Measurements from ENCODE around the gene GGACT.

Gene GGACT

GRCh38 chr13:100518394-100519062 lies 70.1 kb downstream of the GGACT start:
- Histone ChIP-seq H2AFZ (ENCODE audit: low read length) (no peak overlapping the region), H3K36me3 (ENCODE audit: insufficient read depth, low read length) (no peaks in the 10 kb centered on the region), H3K4me1 (ENCODE audit: insufficient read depth, low read length, severe bottlenecking) (no peaks in the 10 kb centered on the region), H3K4me3 (ENCODE audit: low read depth, low read length, poor library complexity, severe bottlenecking) (no peak overlapping the region), H3K4me2 (ENCODE audit: low read length) (no peak overlapping the region), H3F3A (ENCODE audit: insufficient read depth, low read length) (no peaks in the 10 kb centered on the region), H3K9ac (ENCODE audit: low read length) (no peak overlapping the region), H3K79me2 (ENCODE audit: insufficient read depth, low read length) (no peaks in the 10 kb centered on the region), H3K9me2 (ENCODE audit: low read depth, low read length) (no peaks in the 10 kb centered on the region), H3K27ac (ENCODE audit: low read depth, low read length, poor library complexity, severe bottlenecking) (no peak overlapping the region), H4K20me1 (ENCODE audit: insufficient read depth, low read length) (no peaks in the 10 kb centered on the region), H3K9me3 (ENCODE audit: low read length) (no peaks in the 10 kb centered on the region), H3K27me3 (ENCODE audit: insufficient read depth, low read length) (no peaks in the 10 kb centered on the region)
- TF ChIP-seq EZH2 (IDR thresholded peaks at IDR 0.05; ENCODE audit: borderline replicate concordance, low read length) (no peak), CTCF (IDR thresholded peaks at IDR 0.05; ENCODE audit: low read length) (no peak)

- H4K20me1 ChIP-seq (ENCODE audit: insufficient read depth, low read length), result no peaks in the 10 kb centered on the region
- H3K4me3 ChIP-seq (ENCODE audit: low read depth, low read length, poor library complexity, severe bottlenecking), result no peak overlapping the region
- no peaks in the 10 kb centered on the region for H3K4me1 ChIP-seq (ENCODE audit: insufficient read depth, low read length, severe bottlenecking)
- H3K9me2 ChIP-seq (ENCODE audit: low read depth, low read length), result no peaks in the 10 kb centered on the region
- H2AFZ ChIP-seq (ENCODE audit: low read length), result no peak overlapping the region
- H3K9ac ChIP-seq (ENCODE audit: low read length), result no peak overlapping the region
- H3F3A ChIP-seq (ENCODE audit: insufficient read depth, low read length), result no peaks in the 10 kb centered on the region
- H3K9me3 ChIP-seq (ENCODE audit: low read length), result no peaks in the 10 kb centered on the region
- no peak overlapping the region for H3K27ac ChIP-seq (ENCODE audit: low read depth, low read length, poor library complexity, severe bottlenecking)
- H3K27me3 ChIP-seq (ENCODE audit: insufficient read depth, low read length), result no peaks in the 10 kb centered on the region
- TF ChIP-seq CTCF (IDR thresholded peaks at IDR 0.05; ENCODE audit: low read length) (no peak), EZH2 (IDR thresholded peaks at IDR 0.05; ENCODE audit: borderline replicate concordance, low read length) (no peak)
- no peaks in the 10 kb centered on the region for H3K36me3 ChIP-seq (ENCODE audit: insufficient read depth, low read length)
- no peak overlapping the region for H3K4me2 ChIP-seq (ENCODE audit: low read length)
- H3K79me2 ChIP-seq (ENCODE audit: insufficient read depth, low read length), result no peaks in the 10 kb centered on the region
Measured at GRCh38 chr13:100517728-100518127, 70.9 kb downstream of the GGACT start.

GRCh38 chr13:100517135-100517534 lies 71.5 kb downstream of the GGACT start:
- no peaks in the 10 kb centered on the region for H3K4me1 ChIP-seq (ENCODE audit: insufficient read depth, low read length, severe bottlenecking)
- H3K4me2 ChIP-seq (ENCODE audit: low read length), result no peak overlapping the region
- no peaks in the 10 kb centered on the region for H3K9me3 ChIP-seq (ENCODE audit: low read length)
- TF ChIP-seq EZH2 (IDR thresholded peaks at IDR 0.05; ENCODE audit: borderline replicate concordance, low read length) (no peak), CTCF (IDR thresholded peaks at IDR 0.05; ENCODE audit: low read length) (no peak)
- H3K27ac ChIP-seq (ENCODE audit: low read depth, low read length, poor library complexity, severe bottlenecking), result no peak overlapping the region
- no peaks in the 10 kb centered on the region for H3K79me2 ChIP-seq (ENCODE audit: insufficient read depth, low read length)
- no peaks in the 10 kb centered on the region for H3K36me3 ChIP-seq (ENCODE audit: insufficient read depth, low read length)
- no peaks in the 10 kb centered on the region for H3F3A ChIP-seq (ENCODE audit: insufficient read depth, low read length)
- no peaks in the 10 kb centered on the region for H3K27me3 ChIP-seq (ENCODE audit: insufficient read depth, low read length)
- H3K9me2 ChIP-seq (ENCODE audit: low read depth, low read length), result no peaks in the 10 kb centered on the region
- H2AFZ ChIP-seq (ENCODE audit: low read length), result no peak overlapping the region
- H3K9ac ChIP-seq (ENCODE audit: low read length), result no peak overlapping the region
- H3K4me3 ChIP-seq (ENCODE audit: low read depth, low read length, poor library complexity, severe bottlenecking), result no peak overlapping the region
- H4K20me1 ChIP-seq (ENCODE audit: insufficient read depth, low read length), result no peaks in the 10 kb centered on the region
